Measurements from ENCODE around the gene FARS2.

FARS2 gene

GRCh38 chr6:5471044-5471443 lies 209.7 kb downstream of the FARS2 start:
- H3K4me3 ChIP-seq (replicated peaks; ENCODE audit: low read depth, low read length) = no peak overlapping the region
- peak; percentile 91 for TF ChIP-seq CTCF (IDR thresholded peaks at IDR 0.05; ENCODE audit: insufficient read depth, low read length, poor library complexity, severe bottlenecking)
- no peaks in the 10 kb centered on the region; the same call in 1 of the 2 replicates for H3K36me3 ChIP-seq (ENCODE audit: control insufficient read depth, insufficient read depth, low read length)
- no peak for DNase-seq (ENCODE audit: extremely low read depth, insufficient read length)
- no peaks in the 10 kb centered on the region for H3K27me3 ChIP-seq (replicated peaks; ENCODE audit: control insufficient read depth, insufficient read depth, low read length)

DNA sequence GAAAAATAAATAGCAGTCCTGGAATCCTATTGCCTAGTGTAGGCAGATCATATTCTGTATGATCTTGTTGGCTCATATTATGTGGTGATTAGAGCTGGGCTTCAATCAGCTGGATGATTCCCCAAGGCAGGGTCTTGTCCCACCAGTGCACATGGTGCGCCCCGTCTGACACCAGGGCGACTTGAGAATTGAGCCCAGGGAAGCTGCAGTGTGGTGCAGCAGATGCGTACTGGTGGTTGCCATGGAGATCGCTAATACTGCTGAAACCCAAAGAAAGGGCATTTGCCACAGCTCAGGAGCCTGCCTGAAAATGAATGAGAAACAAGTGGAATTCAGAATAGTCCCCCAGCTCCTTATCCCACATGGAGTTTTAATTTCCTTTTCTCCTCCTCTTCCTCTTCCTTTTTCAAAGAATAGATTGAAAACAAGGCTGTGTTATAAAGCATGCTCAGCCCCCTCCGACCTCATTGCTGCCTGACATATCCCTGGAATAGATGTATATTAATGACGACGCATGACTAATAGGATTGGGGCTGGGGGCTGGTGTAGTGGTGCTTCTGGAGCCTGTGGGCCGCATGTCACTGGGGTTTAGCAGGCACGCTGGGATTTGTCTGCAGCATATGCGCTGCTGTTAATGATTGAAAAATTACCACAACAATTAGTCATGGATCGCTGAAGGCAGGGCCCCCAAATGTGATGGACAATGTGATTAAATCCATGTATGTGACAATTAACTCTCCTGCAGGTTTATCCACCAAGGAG lies 210.5 kb downstream of the FARS2 start:
- DNase-seq (ENCODE audit: extremely low read depth, insufficient read length) = no peak
- no peak overlapping the region for H3K4me3 ChIP-seq (replicated peaks; ENCODE audit: low read depth, low read length)
- TF ChIP-seq CTCF (IDR thresholded peaks at IDR 0.05; ENCODE audit: insufficient read depth, low read length, poor library complexity, severe bottlenecking) = no peak
- no peaks in the 10 kb centered on the region for H3K36me3 ChIP-seq (ENCODE audit: control insufficient read depth, insufficient read depth, low read length)
- no peaks in the 10 kb centered on the region for H3K27me3 ChIP-seq (replicated peaks; ENCODE audit: control insufficient read depth, insufficient read depth, low read length)

DNA sequence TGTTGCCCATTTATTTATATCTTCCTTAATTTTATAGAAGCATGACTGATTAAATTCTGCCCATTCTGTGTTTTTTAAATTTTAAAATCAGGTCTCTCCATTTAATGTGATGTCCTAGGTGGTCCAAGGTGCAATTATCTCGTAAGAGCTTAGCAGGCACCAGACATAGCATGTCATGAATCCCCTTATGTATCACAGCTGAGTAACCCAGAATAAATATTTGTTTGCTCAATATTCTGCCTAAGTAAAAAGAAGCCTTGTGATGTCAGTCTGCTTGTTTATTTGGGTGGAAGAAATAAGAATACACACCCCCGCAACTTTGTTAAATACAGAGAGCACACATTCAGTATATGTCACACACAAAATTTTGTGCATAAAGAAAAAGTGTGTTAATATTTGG lies 211.3 kb downstream of the FARS2 start:
- H3K36me3 ChIP-seq (ENCODE audit: control insufficient read depth, insufficient read depth, low read length) = no peaks in the 10 kb centered on the region
- TF ChIP-seq CTCF (IDR thresholded peaks at IDR 0.05; ENCODE audit: insufficient read depth, low read length, poor library complexity, severe bottlenecking) = no peak
- H3K27me3 ChIP-seq (replicated peaks; ENCODE audit: control insufficient read depth, insufficient read depth, low read length) = no peaks in the 10 kb centered on the region
- no peak for DNase-seq (ENCODE audit: extremely low read depth, insufficient read length)
- H3K4me3 ChIP-seq (replicated peaks; ENCODE audit: low read depth, low read length) = no peak overlapping the region

GRCh38 chr6:5475779-5476178 lies 214.5 kb downstream of the FARS2 start:
- no peak overlapping the region for H3K4me3 ChIP-seq (replicated peaks; ENCODE audit: low read depth, low read length)
- TF ChIP-seq CTCF (IDR thresholded peaks at IDR 0.05; ENCODE audit: insufficient read depth, low read length, poor library complexity, severe bottlenecking) = no peak
- H3K36me3 ChIP-seq (ENCODE audit: control insufficient read depth, insufficient read depth, low read length) = no peaks in the 10 kb centered on the region
- DNase-seq (ENCODE audit: extremely low read depth, insufficient read length) = no peak
- no peaks in the 10 kb centered on the region for H3K27me3 ChIP-seq (replicated peaks; ENCODE audit: control insufficient read depth, insufficient read depth, low read length)

DNA sequence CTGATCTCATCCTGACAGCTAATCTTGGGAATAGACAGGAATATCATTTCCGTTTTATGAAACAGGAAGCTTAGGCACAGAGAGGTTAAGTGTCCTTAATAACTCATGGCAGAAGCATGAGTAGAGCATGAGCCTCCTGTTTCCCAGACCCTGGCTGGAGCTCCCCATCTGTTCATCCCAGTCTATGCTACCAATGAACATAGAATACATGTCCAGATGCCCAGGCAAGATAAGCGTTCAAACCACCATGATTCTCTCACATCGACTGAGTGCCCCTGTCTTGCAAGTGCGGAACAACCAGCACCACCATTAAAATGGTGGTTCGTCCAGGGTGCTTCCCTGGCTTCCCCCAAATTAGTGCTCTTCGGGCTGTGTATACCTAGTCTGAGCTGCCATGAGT lies 217.1 kb downstream of the FARS2 start:
- Histone ChIP-seq H3K27me3 (replicated peaks; ENCODE audit: control insufficient read depth, insufficient read depth, low read length) (no peaks in the 10 kb centered on the region), H3K4me3 (replicated peaks; ENCODE audit: low read depth, low read length) (no peak overlapping the region), H3K36me3 (ENCODE audit: control insufficient read depth, insufficient read depth, low read length) (no peaks in the 10 kb centered on the region; the same call in 1 of the 2 replicates)
- TF ChIP-seq CTCF (IDR thresholded peaks at IDR 0.05; ENCODE audit: insufficient read depth, low read length, poor library complexity, severe bottlenecking) = no peak
- no peak for DNase-seq (ENCODE audit: extremely low read depth, insufficient read length)
